Keratinocyte (primary cell): ENCODE measurements around the gene HDAC9.

ENCODE experiments used
- EZH2 ChIP-seq: IDR thresholded peaks from one replicate; pipeline ENCODE4 v1.6.1; 2012; ENCODE audit warnings: inconsistent platforms, mild to moderate bottlenecking, low read length, moderate library complexity
- TF ChIP-seq, protein P1 (sequence below), 3 experiments: IDR thresholded peaks in 1 of 3; conservative IDR thresholded peaks in 1 of 3; optimal IDR thresholded peaks in 1 of 3; 2 replicates in 2 of 3; 3 replicates in 1 of 3; pipeline versions ENCODE3 to v1.5.1; 2011; ENCODE audit warnings: low read length in 3 of 3, mild to moderate bottlenecking in 3 of 3, moderate library complexity in 2 of 3, control low read depth in 1 of 3, inconsistent platforms in 1 of 3; ENCODE audit not compliant: insufficient read depth in 2 of 3; ENCODE audit errors: extremely low read depth in 1 of 3

DNA sequence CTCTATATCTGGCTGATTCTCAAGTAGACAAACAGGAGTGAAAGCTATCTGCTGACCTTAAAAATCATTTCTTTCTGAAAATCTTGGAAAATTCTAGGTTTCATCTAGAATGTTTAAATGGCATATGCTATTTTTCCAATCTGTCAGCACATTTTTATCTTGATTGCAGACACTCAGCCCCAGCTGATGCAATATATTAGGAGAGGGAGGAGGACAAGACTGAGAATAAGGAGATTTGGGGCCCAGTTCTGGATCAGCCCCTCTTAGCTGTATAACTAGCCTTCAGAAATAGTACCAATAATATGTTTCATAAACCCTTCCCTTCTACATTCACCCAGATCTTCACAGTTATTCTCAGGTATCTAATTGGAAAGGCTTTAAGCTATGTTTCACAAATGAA is 131.2 kb downstream of the HDAC9 start:
- TF ChIP-seq, protein P1, sequence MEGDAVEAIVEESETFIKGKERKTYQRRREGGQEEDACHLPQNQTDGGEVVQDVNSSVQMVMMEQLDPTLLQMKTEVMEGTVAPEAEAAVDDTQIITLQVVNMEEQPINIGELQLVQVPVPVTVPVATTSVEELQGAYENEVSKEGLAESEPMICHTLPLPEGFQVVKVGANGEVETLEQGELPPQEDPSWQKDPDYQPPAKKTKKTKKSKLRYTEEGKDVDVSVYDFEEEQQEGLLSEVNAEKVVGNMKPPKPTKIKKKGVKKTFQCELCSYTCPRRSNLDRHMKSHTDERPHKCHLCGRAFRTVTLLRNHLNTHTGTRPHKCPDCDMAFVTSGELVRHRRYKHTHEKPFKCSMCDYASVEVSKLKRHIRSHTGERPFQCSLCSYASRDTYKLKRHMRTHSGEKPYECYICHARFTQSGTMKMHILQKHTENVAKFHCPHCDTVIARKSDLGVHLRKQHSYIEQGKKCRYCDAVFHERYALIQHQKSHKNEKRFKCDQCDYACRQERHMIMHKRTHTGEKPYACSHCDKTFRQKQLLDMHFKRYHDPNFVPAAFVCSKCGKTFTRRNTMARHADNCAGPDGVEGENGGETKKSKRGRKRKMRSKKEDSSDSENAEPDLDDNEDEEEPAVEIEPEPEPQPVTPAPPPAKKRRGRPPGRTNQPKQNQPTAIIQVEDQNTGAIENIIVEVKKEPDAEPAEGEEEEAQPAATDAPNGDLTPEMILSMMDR (optimal IDR thresholded peaks at IDR 0.05 in 1 of 3, IDR thresholded peaks at IDR 0.05 in 1 of 3, conservative IDR thresholded peaks at IDR 0.05 in 1 of 3; ENCODE audit: extremely low read depth in 1 of 3, insufficient read depth in 2 of 3, low read length in 3 of 3) = no peak
- no peak for TF ChIP-seq EZH2
